Measurements from ENCODE around the gene BIN1.
A peak's percentile ranks its signal among the peaks of the same experiment; 100 is the strongest.

Gene BIN1

DNA sequence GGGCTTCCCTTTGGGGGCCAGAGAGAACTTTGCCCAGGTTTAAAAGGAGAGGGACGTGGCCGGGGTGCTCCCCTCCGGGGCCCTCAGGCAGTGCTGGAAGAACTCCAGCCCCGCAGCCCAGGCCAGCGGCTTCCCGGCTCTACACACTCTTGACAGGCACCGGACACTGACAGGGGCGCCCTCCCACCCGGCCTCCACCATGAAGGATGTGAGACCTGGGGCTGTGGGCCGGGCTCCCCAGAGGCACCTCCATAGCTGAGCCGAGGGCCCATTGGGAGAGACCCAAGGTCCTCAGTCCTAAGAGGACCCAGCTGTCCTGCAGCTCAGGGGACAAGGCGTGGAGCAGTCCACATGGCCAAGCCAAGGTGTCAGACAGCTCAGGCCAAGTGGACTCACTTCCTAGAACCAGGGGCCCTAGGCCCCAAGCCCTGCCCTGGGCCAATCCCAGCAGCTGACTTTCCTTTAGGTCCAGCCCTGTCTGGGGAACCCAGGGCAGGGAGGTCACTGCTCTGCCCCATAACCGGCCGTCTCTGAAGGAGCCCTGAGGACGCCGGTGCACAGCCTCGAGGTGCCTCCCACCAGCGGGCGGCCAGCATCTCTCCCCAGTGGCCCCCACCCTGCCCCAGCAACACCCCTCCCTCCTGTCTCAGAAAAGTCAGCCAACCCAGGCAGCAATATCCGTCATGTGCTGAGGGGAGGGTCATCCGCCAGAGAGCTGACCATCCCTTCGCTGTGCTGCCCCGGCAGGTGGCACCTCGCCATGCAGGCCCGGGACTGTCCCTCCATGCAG is 51.8 kb downstream of the BIN1 start:
- no peak for DNase-seq

- DNase-seq: no peak
These were observed 52.4 kb downstream of the BIN1 start for GRCh38 chr2:127054604-127054930.

GRCh38 chr2:127053731-127054603 is 53.0 kb downstream of the BIN1 start:
- no peak for DNase-seq

- no peak for DNase-seq
These were observed 53.9 kb downstream of the BIN1 start for GRCh38 chr2:127052771-127053691.

DNA sequence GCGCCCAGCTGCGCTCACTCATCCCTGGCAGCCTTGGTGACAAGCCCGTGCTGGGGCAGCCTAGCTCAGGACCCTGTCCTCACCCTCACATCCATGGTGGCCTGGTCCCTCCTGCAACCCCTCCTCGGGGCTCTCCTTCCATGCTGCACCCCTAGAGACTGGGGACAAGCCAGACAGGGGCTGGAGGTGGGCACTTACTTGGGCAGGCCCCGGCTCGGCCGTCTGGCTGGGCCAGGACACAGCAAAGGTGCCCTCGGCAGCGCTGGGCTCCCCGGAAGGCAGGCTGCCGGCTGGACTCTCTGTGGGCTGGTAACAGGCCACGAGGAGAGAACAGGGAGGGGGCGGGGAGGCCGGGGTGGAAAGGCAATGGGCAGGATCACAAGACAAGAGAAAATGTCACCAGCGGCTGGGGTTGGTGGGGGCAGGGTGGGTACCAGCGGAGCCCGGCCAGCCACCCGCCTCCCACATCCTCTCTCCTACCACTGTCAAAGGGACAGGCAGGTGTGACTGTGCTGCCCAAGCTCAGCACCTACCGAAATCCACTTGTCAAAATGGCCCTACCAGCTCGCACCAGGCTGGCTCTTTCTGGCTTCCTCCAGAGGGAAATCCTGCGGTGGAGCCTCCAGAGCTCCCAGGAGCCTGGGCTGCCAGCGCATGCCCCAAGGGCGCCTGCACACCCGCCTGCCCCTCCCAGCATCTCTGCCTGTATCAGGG is 54.7 kb downstream of the BIN1 start:
- DNase-seq: no peak

- DNase-seq: no peak
These were observed 55.6 kb downstream of the BIN1 start for GRCh38 chr2:127051116-127052056.

DNA sequence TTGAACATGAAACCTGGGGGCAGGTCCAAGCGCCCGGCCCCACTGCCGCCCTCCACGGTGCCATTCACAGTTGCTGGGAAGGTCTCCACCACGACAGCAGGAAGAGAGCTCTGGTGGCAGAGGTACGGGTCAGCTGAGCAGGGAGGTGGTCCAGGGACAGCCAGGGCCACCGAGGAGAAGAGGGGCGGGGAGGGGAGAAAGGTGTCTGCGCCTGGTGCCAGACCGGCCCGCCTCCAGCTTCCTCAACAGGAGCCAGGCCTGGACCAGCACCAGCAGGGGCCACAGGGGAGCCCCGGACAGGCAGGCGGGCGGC is 56.2 kb downstream of the BIN1 start:
- no peak for DNase-seq

GRCh38 chr2:127049927-127050802 is 56.8 kb downstream of the BIN1 start:
- peak; percentile 54 for DNase-seq

DNA sequence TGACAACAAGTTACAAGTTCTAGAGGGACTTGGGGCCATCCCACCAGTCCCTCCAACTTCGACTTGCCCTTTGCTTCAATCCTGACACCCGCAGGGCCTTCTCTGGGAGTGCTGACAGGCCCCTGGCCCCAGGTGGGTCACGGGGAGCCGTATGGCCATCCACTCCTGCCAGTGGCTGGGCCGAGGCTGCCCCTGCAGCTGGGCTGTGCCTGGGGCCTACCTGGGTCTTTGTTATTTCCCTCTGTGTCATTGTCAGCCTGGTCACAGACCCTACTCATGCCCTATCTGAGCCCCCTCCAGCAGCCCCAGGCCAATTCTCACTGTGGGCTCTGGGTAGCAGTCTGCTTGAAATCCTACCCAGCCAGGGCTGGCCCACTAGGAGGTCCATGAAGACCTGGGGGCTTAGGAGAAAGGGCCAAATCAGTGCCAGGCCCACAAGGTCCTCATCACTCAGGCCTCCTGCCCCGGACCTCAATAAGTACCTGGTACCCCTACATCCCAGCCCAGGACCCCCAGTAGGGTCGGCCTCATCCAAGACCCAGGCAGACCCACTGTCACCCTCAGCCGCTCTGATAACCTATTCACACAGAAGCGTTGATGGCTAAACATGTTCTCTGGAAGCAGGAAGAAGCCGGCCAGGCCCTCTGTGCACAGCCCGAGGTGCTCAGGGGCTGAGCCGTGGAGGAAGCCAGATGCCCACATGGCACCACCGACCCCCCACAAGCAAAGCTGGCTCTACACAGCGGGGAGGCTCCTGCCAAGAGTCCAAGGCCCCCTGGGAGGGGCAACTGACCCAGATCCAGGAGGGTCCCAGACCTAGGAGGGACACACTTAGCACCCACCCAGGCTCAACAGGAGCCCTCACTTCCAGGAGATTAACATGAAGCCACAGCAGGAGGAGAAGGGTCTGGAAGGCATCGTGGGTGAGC is 57.7 kb downstream of the BIN1 start:
- DNase-seq: no peak

GRCh38 chr2:127048618-127048935 is 58.4 kb downstream of the BIN1 start:
- DNase-seq: no peak

DNA sequence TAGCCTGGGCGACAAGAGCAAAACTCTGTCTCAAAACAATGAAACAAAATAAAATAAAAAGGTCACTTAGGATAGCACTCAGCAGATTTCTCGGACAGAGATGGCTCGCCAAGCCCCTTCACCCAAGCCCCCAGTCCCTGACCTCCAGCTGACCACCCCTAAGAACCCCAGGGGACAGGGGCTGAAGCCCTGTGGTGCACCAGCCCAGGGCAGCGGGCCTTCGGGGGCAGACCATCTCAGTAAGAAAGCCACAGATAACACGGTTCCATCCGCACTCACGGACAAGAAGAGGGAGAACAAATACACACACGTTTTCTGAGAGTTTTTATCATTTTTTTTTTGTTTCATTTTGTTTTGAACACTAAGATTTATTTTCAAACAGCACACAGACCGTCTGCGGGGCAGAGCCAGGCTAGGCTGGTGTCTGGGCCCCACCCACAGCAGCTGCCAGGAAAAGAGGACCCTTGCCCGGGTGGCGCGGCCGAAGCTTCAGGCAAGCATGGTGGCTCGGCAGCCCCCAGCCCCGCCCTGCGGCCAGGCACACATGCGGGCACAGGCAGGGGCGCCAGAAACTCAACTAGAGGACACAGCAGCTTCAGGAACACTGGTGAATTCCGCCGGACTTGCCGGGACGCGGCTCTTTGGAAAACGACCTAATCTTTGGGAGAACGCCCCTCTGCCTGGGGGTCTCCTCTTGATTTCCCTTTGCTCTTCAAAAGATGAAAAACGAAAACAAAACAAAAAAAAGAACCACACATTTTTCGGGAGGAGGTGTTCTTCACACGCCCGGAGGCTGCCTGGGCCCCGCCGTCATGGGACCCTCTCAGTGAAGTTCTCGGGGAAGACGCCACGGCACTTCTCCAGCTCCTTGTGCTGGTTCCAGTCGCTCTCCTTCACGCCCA is 59.0 kb downstream of the BIN1 start:
- no peak for DNase-seq

DNA sequence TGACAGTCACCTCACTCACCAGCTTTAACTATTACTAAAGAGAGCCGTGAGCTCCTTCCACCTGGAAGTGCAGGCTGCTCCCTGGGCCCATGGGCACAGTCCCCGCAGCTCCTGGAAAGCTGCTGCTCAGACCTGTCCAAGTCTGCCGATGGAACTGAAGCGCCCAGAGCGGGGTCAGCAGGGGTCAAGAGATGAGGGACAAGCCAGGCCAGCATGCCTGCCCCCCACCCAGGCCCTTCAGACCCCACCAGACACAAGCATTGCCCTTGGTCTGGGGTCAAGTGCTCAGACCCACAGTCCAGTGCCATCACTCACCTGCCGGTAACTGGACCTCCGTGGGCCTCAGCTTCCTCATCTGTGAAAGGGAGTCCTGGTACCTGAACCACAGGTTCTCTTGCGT is 59.9 kb downstream of the BIN1 start:
- no peak for DNase-seq

DNA sequence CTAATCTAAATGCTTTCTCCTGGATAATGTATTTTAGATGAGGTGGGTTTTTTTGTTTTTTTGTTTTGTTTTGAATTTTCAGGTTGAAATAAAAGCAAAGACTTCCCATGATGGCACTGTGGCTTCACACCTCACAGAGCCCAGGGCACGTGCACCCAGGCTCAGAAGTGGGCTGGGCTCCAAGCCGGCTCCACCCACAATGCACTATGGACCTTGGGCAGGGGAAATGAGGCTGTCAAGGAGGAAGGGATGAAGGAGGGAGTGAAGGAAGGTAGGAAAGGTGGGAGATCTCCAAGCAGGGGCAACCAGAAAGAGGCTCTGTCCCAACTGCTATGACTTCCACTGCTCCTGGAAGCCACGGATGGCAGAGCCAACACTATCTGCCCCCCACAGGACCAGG is 60.4 kb downstream of the BIN1 start:
- no peak for DNase-seq

GRCh38 chr2:127045792-127046501 is 61.0 kb downstream of the BIN1 start:
- no peak for DNase-seq

DNA sequence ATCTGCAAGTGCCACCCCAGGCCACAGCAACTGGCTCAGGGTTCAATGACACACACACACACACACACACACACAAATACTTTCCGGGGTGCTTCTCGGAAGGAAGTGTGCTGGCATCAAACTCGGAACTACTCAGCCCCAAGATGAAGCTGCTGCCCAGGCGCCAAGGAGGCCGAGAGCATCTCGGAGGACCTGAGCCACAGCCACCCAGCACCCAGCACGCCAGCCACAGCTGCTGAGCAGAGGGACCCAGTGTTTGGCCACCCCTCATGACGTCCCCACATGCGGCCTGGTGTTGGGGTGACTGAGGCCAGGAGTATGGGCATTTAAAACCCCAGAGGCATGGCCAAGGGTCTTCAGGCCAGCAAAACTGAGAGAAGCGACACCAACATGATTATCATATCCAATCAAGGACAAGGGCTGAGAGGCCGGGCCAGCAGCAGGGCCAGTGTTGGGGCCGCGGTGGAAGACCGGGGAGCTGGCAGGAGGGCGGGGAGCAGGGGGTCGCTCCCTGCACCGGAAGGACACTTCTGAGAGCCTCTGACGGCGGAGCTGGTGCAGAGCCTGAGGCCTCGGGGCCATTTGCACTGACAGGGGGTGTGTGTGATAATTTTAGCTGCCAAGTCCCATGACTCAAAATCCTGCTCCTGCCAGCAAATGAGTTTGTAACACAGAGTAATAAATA is 61.8 kb downstream of the BIN1 start:
- no peak for DNase-seq

GRCh38 chr2:127044165-127044718 is 62.7 kb downstream of the BIN1 start:
- DNase-seq: no peak
